IPS-NIHi7 (cell line): ENCODE results near the gene NEK10.

Source experiments
- DNase-seq: peaks from one replicate; pipeline ENCODE4 v3.0.0; 2012; ENCODE audit warnings: mixed read lengths; ENCODE audit errors: extremely low spot score

Gene NEK10

GRCh38 chr3:27097182-27097581, 272.0 kb downstream of the NEK10 start:
- DNase-seq, result no peak

DNA sequence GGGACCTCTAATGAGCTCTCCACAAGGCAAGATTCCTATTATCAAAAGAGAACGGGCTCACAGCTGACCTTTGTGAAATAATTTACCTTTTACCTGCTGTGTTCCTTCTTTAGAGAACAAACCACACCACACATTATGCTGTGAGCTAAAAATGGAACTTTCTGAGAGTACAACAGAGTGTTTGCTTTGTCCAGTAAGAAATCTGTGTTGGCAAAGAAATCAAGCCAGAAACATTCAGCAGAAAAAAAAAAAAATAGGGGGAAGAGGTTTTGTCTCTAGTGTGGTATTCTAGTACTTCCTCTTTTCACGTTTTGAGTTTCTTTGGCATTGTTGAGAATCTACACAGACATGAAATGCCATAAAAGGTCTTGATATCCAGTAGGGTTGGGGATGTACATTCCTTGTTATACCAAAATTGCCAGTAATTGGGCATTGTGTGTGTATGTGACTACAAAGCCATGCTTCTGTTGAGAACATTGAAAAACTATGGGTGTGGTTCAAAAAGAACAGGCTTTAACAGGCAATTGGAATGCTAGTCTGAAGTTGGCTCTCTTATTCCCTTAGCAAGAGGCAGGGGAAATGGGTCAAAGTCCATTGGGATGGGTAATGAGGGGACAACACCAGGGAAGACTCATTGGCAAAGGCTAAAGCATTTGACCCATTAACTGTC, 273.5 kb downstream of the NEK10 start:
- DNase-seq, result no peak

GRCh38 chr3:27094721-27095120, 274.5 kb downstream of the NEK10 start:
- DNase-seq, result no peak

- DNase-seq, result no peak
Measured at GRCh38 chr3:27093771-27094170, 275.4 kb downstream of the NEK10 start.

DNA sequence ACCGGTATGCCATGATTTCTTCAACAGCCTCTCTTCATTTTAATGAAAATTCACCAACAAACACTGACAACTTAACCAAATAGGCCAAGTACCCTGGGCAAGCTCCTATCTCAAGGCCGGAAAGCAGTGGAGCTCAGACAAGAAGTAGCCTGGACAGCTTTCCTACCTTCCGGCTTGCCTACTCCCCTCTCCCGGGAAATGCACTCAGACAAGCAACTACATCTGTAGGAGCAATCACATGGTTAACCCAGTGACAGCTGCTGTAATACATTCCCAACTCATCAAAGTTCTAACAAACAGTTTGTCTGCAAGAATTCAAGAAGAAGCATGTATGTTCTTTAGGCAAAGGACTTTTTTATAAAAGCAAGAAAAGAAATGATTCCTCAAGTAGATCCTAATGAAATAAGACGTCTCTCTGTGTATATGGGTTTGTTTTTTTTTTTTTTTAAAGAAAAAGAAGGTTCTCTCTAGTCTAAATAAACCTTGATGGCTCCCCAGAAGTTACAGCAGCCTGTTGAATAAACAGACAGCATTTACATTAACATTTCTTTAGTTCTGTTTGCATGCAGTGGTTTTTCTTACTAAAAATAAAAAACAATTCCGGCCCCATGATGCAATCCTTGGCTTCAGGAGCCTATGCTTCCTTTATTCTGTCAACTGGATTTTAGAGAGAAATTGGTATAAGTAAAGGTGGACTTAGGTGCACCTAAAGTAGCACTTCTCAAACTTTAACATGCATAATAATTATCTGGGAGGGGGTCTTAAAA, 278.7 kb downstream of the NEK10 start:
- no peak for DNase-seq

DNA sequence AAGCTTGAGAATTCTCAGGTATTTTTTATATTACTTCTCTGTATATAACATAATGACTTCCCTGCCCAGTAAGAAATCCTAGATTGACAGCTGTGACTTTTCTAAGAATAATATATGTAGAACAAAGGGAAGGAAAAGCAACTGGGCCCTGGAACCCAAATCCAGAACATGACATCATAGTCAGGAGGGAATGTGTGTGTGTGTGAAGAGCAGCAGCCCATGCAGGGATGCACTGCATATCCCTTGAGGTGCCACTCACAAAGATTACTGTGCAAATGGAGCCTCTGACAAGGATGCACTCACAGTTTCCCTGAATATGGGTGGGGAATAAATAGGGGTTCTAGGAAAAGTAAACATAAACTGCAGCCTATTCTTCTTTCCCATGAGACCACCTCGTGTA, 279.5 kb downstream of the NEK10 start:
- no peak for DNase-seq

GRCh38 chr3:27089068-27089467, 280.1 kb downstream of the NEK10 start:
- DNase-seq, result no peak

DNA sequence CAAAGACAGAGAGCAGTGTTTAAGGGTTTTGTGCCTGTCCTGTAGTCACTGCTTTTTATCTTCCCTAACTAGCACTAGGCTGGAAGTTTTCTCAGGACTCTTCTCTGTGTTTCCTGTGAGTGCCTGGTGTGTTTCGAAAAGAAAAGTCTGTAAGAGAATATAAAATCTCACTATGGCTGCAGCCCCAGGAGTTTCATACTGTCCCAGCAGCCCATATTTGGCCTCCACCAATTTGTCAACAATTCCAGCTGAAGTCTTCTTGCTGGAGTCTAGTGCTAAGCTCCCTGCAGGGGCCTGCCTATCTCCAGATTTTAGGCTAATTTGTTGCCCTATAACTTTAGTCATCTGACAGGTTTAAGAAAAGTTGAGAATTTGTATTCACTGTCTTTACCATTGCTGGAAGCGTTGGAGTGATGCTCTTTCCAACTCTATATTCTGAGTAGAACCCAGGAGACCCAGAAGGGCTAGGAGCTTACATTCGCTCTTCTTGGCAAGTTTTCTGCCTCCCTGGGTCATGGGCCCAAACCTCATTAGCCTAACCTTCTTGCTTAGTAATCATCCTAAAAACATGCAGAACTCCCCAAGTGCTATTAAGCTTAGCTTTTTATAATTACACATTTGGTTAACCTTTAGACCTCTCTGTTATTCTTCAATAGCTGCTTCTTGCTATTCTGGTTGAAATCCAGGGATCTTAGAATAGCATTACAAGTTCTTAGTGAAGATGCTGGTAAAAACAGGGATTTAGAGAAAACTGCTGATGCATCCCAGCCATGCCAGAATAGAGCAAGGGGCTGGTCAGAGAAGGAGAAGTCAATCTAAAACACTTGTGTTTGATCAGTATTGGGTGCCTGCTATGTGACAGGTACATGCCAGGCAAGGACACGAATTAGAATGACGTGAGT, 283.1 kb downstream of the NEK10 start:
- DNase-seq, result no peak

DNA sequence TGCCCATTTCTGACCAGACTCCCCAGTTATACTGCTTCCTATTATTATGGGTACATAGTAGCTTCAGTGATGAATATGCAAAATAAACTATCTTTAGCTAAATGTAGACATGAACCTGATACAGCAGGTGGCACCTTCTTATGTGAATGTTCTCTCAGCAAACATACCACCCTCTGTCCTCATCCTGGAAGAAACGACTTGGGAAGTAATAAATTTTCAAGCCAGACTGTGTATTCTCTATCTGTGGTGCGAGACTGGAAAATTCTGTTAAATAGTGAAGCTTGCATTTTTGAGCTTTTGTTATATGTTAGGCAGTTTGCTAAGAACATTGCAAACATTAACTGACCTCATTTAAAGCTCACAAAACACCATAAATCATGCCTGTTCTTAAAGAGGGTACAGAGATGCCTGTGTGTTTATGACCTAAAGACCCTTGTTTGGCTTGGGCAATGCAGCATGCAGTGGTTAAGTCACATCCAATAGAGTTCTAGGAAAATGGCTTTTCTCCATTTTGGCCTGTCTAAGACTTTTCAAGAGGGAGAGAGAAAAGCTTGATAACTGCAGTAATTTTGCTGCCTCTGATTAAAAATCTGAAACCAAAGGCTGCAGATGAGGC, 287.1 kb downstream of the NEK10 start:
- DNase-seq, result no peak

- no peak for DNase-seq
Measured at GRCh38 chr3:27081566-27081965, 287.6 kb downstream of the NEK10 start.

- no peak for DNase-seq
Measured at GRCh38 chr3:27080258-27080525, 289.0 kb downstream of the NEK10 start.

GRCh38 chr3:27079427-27080257, 289.5 kb downstream of the NEK10 start:
- DNase-seq, result no peak

- no peak for DNase-seq
Measured at GRCh38 chr3:27078246-27078913, 290.8 kb downstream of the NEK10 start.

GRCh38 chr3:27076815-27077630, 292.2 kb downstream of the NEK10 start:
- no peak for DNase-seq

GRCh38 chr3:27074914-27075313, 294.3 kb downstream of the NEK10 start:
- DNase-seq, result no peak

DNA sequence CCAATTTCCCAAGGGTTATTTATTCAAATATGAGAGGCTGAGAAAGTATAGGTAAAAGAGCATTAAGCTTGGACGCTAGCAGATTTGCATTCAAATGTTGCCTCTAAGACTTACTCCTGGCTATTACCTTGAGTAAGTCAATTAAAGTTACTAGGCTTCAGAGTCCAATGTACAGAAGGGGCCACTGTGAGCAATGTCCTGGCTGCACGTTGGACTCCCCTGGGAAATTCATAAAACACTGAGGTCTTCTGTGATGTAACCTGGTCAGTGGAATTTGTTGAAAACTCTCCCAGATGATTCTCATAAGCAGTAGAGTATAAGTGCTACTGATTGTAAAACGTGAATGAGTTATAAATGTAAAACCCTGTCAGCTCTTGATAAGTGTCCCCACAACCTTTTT, 295.3 kb downstream of the NEK10 start:
- DNase-seq, result no peak

DNA sequence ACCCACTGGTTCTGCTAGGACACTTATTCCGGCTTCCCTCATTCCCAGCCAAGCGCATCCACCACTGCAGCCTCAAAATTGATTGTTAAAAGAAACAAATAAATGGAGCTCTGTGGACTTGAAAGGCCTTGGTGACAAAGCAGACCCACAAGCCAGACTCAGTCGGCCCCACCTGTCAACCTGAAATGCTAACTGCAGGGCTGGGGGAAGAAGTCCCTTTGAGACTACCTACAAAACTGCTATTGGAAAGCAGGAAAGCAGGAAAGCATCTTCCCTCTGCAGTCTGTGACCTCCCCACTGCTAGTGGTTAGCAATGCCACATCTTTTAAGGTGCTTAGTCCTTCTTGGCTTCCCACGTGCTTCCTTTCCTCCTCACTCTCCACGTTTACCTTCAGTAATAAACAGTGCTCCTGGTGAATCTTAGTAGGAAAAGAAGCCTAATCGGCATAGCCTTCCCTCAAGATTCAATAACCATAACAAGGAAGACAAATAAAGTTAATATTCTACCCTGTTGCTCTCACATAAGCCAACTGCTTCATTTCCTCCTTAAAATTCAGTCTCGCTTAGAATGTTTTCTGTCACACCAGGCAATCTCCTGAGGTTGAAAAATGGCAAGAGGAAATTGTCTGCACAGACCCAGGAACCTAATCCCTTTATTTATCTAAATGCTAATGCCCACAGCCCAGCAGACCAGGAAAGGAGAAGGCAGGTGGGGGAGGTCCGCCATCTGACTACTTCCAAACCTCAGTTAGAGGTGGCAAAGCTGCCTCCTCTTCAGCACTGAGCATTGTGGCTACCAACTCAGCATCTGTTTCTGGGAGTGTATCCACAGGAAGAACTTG, 296.2 kb downstream of the NEK10 start:
- peak; percentile 29 for DNase-seq

GRCh38 chr3:27060336-27060735, 308.8 kb downstream of the NEK10 start:
- DNase-seq, result no peak
